ENCODE measurements around the gene TSPAN13.
A peak's percentile ranks its signal among the peaks of the same experiment; 100 is the strongest.

TSPAN13 gene

GRCh38 chr7:16735020-16735419 lies 18.5 kb upstream of the TSPAN13 start:
- no peak for TF ChIP-seq CTCF (IDR thresholded peaks at IDR 0.05; ENCODE audit: low read depth, low read length, missing control alignments)
- no peak overlapping the region for H3K4me3 ChIP-seq (ENCODE audit: low read depth, low read length)
- in situ Hi-C loops (cut with HindIII; ENCODE audit: low sequenced_read_pairs): no loop called here
- no peak for DNase-seq (ENCODE audit: low read depth)

- in situ Hi-C loops (cut with HindIII; ENCODE audit: low sequenced_read_pairs): no loop called here
- no peak for TF ChIP-seq CTCF (IDR thresholded peaks at IDR 0.05; ENCODE audit: low read depth, low read length, missing control alignments)
- H3K4me3 ChIP-seq (ENCODE audit: low read depth, low read length): no peak overlapping the region
- no peak for DNase-seq (ENCODE audit: low read depth)
Measured at GRCh38 chr7:16738011-16738688, 15.4 kb upstream of the TSPAN13 start.

DNA sequence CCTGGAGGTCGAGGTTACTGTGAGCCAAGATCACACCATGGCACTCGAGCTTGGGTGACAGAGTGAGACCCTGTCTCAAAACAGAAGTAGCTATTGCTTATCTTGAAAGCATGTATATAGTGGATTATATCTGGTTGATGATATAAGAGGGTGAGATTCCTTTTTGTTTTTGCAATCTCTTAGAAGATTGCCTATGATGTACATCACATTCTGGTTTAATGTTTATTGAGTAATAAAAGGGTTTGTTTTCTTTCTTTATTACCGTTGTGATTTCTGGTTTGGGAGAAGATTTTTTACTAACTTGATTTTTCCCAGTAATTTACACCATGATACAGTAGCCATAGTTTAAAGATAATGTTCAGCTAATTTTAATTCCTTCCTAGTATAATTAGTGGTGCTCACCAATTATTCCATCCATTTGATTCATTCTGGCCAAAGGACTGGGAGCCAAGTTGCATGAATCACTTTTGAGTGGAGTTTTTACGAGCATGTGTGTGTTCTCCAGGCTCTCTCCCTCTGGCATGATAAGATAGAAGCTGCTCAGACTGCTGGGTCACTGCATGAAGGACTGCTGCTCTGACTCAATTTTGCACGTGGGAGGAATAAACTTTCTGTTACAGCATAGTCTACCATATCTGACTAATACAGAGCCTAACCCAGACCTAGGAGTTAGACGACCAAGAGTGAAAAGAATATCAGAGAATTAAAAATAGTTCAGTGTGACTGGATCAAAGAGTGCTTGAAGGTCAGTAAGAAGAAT lies 13.5 kb upstream of the TSPAN13 start:
- in situ Hi-C loops (cut with HindIII; ENCODE audit: low sequenced_read_pairs): no loop called here
- peak; percentile 72 for DNase-seq (ENCODE audit: low read depth)
- no peak for TF ChIP-seq CTCF (IDR thresholded peaks at IDR 0.05; ENCODE audit: low read depth, low read length, missing control alignments)
- H3K4me3 ChIP-seq (ENCODE audit: low read depth, low read length): no peak overlapping the region

- no peak for DNase-seq (ENCODE audit: low read depth)
- in situ Hi-C loops (cut with HindIII; ENCODE audit: low sequenced_read_pairs): no loop called here
- TF ChIP-seq CTCF (IDR thresholded peaks at IDR 0.05; ENCODE audit: low read depth, low read length, missing control alignments): no peak
- no peak overlapping the region for H3K4me3 ChIP-seq (ENCODE audit: low read depth, low read length)
Measured at GRCh38 chr7:16740623-16740953, 13.0 kb upstream of the TSPAN13 start.

DNA sequence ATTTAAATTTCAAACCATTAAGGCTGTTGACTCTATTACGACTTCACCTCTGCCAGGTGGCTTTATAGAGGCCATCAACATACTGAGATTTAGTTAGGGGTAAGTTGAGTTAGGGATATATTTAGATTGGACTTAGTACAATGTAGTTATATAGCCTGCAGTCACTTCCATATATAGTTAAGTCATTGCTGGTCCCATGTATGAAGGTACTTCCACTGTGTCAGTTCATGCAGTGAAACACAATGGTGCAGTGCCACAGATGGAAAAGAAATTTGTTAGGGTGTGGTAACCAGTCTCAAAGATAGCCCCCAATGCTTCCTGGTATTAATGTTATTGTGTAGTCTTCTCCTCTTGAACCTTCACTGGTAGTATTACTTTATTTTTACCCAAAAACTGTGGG lies 12.6 kb upstream of the TSPAN13 start:
- in situ Hi-C loops (cut with HindIII; ENCODE audit: low sequenced_read_pairs): no loop called here
- no peak for TF ChIP-seq CTCF (IDR thresholded peaks at IDR 0.05; ENCODE audit: low read depth, low read length, missing control alignments)
- no peak overlapping the region for H3K4me3 ChIP-seq (ENCODE audit: low read depth, low read length)
- no peak for DNase-seq (ENCODE audit: low read depth)

- TF ChIP-seq CTCF (IDR thresholded peaks at IDR 0.05; ENCODE audit: low read depth, low read length, missing control alignments): no peak
- no peak overlapping the region for H3K4me3 ChIP-seq (ENCODE audit: low read depth, low read length)
- DNase-seq (ENCODE audit: low read depth): no peak
- in situ Hi-C loops (cut with HindIII; ENCODE audit: low sequenced_read_pairs): no loop called here
Measured at GRCh38 chr7:16741676-16742075, 11.9 kb upstream of the TSPAN13 start.

Measured in astrocyte of the cerebellum (primary cell).